Vagina (tissue), 2 donors: ENCODE results near the gene CDC45.

Experiments used
- POLR2A ChIP-seq, 2 donors: fragments of 450-650 bp; IDR thresholded peaks; one replicate each; pipeline ENCODE4 v1.6.1; 2017; ENCODE audit warnings: antibody characterized with exemption in 2 of 2, mild to moderate bottlenecking in 2 of 2, moderate library complexity in 2 of 2
- POLR2AphosphoS5 ChIP-seq, 2 donors: sonication (generic); formaldehyde crosslinking; IDR thresholded peaks; one replicate each; pipeline ENCODE4 v1.9.0; 2017; ENCODE audit warnings: antibody characterized with exemption in 2 of 2, mild to moderate bottlenecking in 2 of 2, low read depth in 1 of 2; ENCODE audit not compliant: insufficient read depth in 1 of 2
- TF ChIP-seq, protein P1 (sequence below), 3 experiments: fragments of 450-650 bp in 2 of 3; fragments of 200-600 bp in 1 of 3; sonication (generic) in 1 of 3; IDR thresholded peaks; one replicate each; pipeline ENCODE4 v1.5.1; 2017 to 2019; ENCODE audit warnings: antibody characterized with exemption in 3 of 3, mild to moderate bottlenecking in 2 of 3, moderate library complexity in 2 of 3

GRCh38 chr22:19554834-19555404 is 75.2 kb downstream of the CDC45 start:
- TF ChIP-seq, protein P1, sequence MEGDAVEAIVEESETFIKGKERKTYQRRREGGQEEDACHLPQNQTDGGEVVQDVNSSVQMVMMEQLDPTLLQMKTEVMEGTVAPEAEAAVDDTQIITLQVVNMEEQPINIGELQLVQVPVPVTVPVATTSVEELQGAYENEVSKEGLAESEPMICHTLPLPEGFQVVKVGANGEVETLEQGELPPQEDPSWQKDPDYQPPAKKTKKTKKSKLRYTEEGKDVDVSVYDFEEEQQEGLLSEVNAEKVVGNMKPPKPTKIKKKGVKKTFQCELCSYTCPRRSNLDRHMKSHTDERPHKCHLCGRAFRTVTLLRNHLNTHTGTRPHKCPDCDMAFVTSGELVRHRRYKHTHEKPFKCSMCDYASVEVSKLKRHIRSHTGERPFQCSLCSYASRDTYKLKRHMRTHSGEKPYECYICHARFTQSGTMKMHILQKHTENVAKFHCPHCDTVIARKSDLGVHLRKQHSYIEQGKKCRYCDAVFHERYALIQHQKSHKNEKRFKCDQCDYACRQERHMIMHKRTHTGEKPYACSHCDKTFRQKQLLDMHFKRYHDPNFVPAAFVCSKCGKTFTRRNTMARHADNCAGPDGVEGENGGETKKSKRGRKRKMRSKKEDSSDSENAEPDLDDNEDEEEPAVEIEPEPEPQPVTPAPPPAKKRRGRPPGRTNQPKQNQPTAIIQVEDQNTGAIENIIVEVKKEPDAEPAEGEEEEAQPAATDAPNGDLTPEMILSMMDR (IDR thresholded peaks at IDR 0.05): no peak
- no peak for TF ChIP-seq POLR2AphosphoS5 (IDR thresholded peaks at IDR 0.05; ENCODE audit: insufficient read depth in 1 of 2, low read depth in 1 of 2)
- no peak for TF ChIP-seq POLR2A (IDR thresholded peaks at IDR 0.05)
